Choroid plexus epithelial cell (primary cell): ENCODE measurements around the gene LPP.

Experiments used
- DNase-seq: peaks from one replicate; pipeline ENCODE4 v3.0.0-alpha.2; 2010; ENCODE audit warnings: low read depth
- H3K4me3 ChIP-seq: 2 replicates; pipeline ENCODE4 v1.5.1; 2011; ENCODE audit warnings: low read depth, mild to moderate bottlenecking, control low read depth, low read length, moderate library complexity
- CTCF ChIP-seq: conservative IDR thresholded peaks from 2 replicates; pipeline ENCODE4 v1.5.1; 2011; ENCODE audit warnings: low read depth, mild to moderate bottlenecking, control low read depth, inconsistent platforms, low read length, moderate library complexity

The LPP gene

DNA sequence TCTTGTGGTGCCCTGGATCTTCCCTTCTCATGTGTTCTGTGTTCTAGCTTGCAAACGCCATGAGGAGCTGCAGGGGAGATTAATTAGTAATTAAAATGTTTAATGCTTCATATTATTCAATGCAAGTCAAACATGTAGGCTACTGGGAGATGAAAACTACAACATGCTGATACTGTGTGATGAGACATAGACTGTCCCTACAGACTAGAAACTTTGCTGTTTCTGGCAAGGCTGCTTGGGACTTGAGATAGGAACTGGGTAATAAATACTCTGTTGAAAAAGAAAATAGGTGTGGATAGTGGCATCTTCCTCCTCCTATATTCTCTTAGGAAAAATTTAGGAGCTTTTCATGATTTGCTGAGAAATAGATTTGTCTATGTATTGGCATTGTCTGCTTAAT lies 379.2 kb downstream of the LPP start:
- H3K4me3 ChIP-seq: no peak overlapping the region
- no peak for DNase-seq
- TF ChIP-seq CTCF: no peak

DNA sequence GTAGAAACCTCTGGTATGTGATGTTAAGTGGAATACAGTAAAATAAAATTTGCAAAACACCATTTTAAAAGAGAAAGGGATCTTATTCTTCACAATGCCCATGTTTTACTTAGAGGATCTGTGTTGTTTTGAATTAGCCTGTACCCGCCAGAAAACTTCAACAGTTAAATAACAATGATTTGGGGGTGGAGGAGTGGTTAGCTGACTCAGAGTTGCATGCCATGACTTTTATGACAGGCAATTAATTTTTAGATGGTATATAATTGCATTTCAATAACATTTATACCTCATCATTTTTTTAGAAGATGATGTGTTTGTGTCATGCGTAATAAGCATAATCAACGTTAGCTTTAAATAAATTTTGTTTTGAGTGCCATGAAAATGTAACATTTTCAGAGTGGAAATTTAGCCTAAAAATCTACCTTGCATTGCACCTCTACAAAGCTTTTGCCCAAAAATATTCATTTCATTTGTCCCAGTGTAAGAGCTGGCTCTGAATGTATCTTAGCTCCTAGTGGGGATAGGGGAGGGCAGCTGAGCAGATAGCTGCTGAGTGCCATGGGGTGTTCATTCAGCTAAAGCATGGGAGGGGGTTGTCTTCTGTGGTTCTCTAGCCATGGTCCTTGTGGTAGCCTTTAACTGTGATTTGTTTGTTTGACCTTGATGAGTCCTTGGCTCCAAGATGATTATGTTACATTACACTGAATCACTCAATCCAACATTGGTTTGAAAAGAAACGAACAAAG lies 379.8 kb downstream of the LPP start:
- TF ChIP-seq CTCF: no peak
- DNase-seq: no peak
- H3K4me3 ChIP-seq: no peak overlapping the region

DNA sequence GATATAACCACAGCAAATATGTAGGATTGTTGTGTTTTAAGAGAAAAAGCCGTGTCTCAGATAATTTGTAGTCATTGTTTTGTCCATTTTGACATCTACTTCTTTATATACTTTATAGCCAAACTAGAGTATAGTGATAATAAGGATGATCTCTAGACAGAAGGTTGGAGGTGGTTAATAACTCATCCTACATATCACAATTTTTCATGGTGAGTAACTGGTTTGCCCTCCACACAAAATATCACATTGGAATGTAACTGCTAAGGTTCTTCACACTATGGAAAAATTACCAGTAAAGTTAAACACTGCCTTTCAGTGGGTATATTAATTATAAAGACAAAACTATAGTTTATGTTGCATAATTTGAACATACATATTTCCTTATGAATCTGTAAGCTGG lies 380.7 kb downstream of the LPP start:
- peak; percentile 48 for DNase-seq
- no peak overlapping the region for H3K4me3 ChIP-seq
- TF ChIP-seq CTCF: no peak

DNA sequence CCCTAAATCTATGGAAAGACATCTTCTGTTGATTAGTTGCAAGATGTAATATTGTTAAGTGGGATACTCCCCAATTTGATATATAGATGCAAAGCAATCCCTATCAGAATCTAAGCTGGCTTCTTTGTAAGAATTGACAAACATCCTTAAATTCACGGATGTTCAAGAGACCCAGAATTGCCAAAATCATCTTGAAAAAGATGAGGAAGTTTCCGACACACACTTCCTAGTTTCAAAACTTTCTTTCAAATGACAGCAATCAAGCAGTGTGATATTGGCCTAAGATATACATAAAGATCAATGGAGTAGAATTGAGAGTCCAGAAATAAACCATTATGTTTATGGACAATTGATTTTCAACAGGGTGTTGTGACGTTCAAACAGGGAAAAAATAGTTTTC lies 383.6 kb downstream of the LPP start:
- DNase-seq: no peak
- H3K4me3 ChIP-seq: no peak overlapping the region
- TF ChIP-seq CTCF: no peak

GRCh38 chr3:188539037-188539436 lies 385.1 kb downstream of the LPP start:
- no peak for DNase-seq
- TF ChIP-seq CTCF: no peak
- H3K4me3 ChIP-seq: no peak overlapping the region

GRCh38 chr3:188539631-188540194 lies 385.8 kb downstream of the LPP start:
- no peak overlapping the region for H3K4me3 ChIP-seq
- no peak for TF ChIP-seq CTCF
- DNase-seq: no peak

GRCh38 chr3:188542196-188542595 lies 388.2 kb downstream of the LPP start:
- TF ChIP-seq CTCF: no peak
- DNase-seq: no peak
- no peak overlapping the region for H3K4me3 ChIP-seq
